CD4-positive, alpha-beta T cell treated with Interleukin-17A for 1 hour (primary cell): Measurements from ENCODE around the gene ACO2.

Experiments used
- DNase-seq: peaks from one replicate; pipeline ENCODE4 v3.0.0-alpha.2; 2020

The ACO2 gene

DNA sequence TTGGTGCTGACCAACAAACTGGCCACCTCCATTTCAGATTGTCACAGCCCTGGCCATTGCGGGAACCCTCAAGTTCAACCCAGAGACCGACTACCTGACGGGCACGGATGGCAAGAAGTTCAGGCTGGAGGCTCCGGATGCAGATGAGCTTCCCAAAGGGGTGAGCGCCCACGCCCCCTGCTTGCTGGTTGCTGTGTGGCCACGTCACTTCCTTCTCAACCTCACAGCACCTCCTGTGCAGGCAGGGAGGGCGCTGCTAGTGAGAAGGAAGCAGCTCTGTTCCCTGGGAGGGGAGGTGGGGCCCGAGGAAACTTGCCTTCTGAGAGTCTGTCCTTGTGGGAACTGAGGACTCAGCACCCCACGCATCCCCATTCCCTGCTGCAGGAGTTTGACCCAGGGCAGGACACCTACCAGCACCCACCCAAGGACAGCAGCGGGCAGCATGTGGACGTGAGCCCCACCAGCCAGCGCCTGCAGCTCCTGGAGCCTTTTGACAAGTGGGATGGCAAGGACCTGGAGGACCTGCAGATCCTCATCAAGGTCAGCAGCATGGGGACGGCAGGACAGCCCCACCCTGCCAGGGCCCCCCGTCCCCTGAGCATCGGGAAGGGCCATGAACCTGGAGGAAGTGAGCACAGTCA is 56.0 kb downstream of the ACO2 start:
- peak; percentile 70 for DNase-seq

DNA sequence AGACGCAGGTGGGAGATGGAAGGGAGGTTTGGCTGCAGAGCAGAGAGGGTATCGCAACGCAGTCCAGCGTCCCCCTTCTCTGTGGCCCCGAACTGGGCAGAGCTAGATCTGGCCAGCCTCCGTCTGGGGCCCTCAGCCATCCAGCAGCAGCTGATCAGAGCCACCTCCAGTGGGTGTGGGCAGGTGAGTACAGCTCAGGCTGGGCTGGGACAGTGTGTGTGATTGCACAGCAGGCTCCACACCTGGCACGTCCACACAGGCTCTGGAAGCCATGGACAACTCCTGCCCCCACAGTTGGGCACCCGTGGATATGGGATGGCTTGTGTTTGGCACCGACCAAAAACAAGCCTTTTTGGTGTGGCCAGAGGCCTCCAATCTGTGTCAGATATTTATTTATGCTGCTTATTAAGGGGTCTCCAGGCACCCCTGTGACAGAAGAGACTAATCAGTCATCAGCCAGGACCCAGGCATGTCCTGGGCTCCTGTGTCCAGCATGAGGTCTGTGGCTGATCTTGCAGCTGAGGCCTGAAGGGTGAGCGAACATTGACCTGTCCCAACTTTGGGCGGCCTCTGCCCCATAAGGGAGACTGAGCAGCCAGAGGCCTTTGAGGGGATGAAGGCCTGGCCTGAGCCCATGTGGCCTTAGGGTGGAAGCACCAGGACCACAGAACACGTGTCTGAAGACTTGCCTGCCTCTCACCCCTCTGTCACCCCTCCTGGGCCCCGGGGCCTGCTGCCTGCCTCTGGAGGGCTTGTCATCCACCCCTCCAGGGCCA is 56.7 kb downstream of the ACO2 start:
- no peak for DNase-seq

DNA sequence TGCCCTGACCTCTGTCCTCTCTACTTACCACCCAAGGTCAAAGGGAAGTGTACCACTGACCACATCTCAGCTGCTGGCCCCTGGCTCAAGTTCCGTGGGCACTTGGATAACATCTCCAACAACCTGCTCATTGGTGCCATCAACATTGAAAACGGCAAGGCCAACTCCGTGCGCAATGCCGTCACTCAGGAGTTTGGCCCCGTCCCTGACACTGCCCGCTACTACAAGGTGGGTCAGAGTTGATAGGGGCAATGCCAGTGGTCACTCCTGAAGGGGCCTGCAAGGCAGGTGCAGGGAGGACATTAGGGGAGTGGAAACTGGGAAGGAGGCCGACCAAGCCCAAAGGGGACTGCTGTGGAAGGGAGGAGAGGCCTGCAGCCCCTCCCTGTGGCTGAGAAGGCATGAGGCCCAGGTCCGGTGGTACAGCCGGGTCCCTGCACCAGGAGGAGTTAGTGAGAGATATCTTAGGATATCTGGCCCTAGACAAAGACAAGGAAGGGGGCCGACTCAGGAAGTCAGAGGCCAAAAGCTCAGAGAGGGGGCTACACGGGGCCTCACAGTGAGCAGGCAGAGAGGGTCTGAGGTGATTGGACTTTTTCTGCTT is 57.4 kb downstream of the ACO2 start:
- no peak for DNase-seq

DNA sequence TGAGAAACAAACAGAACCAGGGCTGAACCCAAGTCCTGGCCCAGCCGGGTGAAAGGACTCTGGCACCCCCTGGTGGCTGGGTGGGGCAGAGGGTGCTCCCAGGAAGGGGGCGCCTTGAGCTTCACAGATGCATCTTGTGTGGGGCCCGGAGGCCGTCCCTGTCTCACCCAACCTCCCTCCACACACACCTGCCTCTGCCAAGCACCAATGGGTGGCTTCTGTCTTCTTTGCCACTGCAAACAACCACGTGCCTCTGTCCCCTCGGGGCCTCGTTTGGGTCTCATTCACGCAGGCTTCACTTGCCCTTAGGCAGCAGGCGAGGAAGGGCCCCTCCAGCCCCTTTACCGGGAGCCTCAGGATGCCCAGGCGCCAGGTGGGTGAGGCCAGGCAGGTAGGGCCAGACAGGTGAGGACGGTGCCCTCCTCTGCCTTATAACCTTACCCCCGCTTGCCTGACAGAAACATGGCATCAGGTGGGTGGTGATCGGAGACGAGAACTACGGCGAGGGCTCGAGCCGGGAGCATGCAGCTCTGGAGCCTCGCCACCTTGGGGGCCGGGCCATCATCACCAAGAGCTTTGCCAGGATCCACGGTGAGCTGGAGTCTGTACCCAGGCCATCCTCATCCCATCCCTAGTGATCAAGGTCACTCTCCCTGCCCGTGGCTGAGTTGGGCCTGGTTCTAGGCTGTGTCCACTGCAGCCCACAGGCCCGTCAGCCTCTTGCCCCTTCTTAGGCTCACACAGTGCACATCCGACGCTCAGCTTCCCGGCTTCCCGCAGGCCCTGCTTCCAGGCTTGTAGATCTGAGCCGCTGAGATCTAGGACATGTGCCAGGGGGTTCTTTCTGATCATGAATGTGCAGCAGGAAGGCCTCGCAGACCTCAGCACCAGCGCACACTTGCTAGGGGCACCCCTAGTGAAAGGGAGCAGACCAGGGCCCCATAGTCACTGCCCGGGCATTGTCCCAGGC is 58.2 kb downstream of the ACO2 start:
- DNase-seq, result peak; percentile 74

DNA sequence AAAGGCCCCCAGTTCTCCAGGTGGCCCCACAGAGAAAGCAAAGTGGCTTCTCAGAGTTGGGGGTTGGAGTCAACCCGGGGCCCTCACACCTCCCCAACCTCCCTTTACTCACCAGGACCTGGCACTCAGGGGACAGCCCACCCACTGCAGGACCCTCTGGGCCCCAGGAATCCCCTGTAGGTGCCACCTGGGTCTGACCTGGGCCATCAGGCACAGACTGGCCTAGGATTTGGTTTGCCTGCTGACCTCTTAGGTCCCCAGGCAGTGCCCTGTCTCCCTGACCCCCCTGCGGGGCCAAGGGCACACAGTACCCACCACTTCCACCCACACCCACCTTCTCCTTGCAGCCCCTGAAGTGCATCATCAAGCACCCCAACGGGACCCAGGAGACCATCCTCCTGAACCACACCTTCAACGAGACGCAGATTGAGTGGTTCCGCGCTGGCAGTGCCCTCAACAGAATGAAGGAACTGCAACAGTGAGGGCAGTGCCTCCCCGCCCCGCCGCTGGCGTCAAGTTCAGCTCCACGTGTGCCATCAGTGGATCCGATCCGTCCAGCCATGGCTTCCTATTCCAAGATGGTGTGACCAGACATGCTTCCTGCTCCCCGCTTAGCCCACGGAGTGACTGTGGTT is 59.3 kb downstream of the ACO2 start:
- DNase-seq, result no peak

DNA sequence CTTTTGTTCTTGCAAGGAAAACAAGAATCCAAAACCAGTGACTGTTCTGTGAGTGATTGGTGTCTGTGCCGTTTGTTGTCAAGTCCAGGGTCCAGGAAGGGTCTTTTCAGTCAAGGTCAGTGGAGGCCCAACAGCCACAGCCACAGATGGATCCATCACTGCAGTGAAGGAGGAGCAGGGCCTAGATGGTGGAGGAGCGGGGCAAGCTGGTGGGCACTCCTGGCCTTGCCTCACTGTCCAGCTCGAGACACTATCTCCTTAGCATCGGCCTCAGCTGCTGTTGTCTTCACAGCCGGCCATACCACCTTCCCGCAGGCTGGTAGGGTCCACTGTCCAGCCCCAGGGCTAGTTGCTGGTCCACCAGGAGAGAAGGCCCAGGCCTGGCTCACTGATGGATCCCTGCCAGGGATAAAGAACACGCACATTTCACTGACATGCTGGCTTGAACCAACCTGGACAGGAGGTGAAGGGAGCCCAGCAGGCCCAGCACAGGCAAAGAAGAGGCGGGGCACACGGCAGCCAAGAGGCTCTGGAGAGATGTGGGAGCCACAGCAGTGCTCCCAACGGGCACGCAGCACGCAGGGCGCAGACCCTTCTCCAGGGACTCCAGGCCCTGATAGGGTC is 60.1 kb downstream of the ACO2 start:
- no peak for DNase-seq

DNA sequence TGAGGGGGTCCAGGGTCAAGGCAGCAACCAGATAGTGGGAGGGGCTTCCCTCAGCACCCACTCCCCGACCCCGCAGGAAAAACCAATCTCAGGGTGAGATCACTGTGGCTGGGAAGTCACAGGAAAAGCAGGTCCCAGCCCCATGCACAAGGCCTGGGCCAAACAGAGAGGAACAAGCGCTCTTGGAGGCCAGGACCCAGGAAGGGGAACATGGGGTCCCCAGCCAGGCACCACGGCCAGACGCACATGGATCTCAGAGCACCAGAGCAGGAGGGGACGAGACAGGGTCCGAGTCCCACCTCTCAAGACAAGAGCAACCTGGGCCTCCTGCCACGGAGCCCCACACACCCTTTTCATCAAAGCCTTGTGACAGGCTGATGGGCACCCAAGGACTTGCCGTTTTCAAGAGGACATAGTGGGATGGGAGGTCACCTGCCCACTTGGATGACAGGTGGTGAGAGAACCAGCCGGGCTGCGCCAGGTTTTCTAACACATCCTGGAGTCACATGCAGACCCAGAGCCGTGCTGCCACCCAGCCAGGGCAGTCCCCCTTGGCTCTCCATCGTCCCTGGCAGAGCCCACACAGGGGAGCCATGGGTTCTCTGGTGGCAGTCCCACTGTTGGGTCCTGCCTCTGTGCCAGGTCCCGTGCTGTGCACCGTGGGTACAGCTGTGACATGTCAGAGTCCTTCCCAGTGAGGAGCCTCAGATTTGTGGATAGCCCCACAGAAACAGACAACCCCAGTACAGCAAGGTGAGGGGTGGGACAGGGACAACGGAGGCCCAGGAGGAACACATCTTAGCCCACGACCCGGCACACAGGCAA is 62.2 kb downstream of the ACO2 start:
- DNase-seq, result no peak

DNA sequence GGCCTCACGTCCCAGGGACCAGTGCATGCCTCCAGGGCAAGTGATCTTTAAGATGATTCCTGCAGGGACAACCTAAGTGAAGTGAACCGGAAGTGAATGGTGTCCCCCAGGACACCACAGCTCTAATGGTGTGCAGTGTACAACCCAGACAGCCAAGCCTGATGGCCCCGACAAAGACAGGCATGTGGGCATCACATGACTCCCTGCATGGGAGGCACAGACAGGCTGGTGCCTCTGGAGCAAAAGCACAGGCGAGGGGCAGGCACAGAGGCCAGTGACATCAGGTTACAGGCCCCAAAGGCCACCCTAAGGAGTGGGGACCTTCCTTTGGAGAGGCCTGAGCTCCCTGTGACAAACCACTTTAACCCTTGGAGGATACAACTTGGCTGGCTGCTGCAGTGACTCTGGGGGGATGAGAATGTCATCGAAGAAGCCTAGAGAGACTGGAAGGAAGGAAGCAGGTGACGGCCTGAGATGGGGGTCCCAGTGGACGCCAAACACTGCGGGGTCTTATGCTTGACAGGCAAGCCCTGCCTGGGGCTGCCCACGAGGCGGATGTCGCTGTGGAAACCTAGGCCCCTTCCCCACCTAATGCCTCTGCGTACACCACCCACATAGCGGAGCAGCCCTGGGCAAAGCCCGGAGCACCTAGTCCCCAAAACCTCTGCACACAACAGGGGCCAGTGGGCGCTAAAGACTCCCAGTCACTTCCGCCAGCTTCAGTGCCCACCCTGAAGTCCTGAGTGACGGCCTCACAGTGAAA is 63.0 kb downstream of the ACO2 start:
- no peak for DNase-seq

DNA sequence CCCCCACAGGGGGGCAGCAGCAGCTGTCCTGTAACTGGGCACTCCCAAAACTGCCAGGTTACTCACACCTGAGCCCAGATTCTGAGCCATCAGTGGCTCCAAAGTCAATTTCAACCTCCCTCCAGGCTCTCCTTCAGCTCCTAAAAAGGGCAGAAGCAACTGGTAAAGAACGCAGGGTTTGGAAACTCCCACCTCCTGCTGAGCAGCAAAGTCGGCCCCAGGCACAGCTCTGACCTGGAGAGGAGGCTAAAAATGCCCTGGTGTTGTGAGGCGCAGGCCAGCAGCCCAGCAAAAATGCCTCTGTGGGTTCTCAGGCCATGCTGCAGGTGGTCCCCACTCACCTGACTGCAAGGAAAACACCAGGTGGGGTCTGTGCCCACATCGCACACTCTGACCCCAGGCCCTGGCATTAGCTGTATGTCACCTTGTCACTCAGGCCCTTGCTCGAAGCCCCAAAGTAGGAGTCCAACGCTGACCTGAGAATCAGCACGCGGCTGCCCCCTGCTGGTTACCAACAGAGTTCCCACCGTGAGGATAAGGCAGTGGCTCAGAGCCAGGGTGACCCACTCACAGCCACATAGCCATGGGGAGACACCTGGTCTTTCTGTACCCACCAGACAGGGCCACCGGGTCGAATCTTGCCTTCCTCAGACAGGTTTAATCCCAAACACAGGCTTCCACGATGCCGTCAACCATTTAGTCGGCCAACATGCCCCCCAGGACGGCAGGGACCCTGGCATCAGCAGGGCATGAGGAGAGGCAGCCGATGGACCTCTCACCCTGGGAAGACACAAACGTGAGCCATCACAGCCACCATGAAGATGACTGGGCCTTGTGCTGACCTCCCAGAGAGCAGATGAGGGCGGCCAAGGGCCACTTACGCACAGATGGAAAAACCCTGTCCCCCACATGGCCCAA is 64.2 kb downstream of the ACO2 start:
- DNase-seq, result peak; percentile 71

DNA sequence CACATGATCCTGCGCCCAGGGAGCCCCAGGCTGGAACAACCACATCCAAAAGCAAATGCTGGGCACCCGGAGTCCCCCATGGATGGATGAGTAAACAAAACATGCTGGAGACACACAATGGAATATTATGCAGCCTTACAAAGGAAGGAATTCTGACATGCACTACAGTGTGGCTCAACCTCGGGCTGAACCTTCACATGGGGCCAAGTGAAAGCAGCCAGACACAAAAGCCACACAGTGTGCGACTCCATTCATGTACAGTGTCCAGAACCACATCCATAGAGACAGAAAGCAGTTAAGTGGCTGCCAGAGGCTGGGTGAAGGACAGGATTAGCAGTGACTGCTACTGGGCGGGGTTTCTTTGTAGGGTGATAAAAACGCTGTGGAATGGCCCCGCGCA is 65.3 kb downstream of the ACO2 start:
- DNase-seq, result no peak

DNA sequence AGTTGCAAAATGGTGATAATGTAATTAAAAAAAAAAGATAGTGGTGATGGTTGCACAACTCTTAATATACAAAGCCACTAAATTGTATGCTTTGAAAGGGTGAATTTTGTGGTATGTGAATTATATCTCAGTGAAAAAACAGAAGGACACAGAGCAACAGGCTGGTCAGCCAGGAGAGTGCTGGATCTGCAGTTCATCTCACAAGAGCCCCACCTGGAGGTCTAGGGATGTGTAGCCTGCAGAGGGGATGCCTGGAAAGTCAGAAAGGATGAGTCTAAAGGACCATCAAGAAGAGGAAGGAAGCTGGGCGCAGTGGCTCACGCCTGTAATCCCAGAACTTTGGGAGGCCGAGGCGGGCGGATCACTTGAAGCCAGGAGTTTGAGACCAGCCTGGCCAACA is 66.3 kb downstream of the ACO2 start:
- DNase-seq, result no peak

DNA sequence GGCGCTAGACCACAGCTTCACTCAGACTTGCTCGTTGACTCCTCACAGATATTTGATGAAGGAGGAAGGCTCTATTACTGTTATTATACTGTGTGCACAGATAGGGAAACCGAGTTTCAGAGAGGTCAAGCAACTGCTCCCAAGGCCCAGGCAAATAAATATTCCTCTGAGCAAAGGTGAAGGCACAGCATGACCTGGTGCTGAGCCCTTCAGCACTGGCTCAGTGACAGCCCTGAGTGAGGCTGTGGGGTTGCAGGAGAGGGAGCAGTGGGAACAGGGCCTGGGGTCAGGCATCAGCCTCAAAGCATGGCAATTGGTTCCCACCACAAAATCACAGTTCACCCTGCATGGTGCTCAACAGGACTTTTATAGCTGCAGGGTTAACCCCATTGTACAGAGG is 68.3 kb downstream of the ACO2 start:
- no peak for DNase-seq

DNA sequence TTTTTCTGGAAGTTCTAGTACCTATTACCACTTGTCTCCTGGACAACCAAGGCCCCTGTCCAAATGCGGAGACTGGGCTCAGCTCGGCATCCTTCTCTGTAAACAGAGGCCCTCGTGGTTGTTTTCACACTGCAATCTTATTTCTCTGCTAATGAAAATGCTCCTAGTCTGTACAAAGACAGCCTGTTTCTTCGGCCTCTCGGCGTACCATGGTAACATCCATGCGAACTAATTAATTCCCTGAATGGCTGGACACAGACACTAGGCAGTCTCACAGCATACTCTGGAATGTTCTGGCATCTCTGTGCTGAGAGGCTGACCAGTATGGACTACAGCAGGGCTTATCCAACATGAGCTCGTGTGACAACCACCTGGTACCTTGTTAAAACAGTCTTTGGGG is 69.7 kb downstream of the ACO2 start:
- no peak for DNase-seq

DNA sequence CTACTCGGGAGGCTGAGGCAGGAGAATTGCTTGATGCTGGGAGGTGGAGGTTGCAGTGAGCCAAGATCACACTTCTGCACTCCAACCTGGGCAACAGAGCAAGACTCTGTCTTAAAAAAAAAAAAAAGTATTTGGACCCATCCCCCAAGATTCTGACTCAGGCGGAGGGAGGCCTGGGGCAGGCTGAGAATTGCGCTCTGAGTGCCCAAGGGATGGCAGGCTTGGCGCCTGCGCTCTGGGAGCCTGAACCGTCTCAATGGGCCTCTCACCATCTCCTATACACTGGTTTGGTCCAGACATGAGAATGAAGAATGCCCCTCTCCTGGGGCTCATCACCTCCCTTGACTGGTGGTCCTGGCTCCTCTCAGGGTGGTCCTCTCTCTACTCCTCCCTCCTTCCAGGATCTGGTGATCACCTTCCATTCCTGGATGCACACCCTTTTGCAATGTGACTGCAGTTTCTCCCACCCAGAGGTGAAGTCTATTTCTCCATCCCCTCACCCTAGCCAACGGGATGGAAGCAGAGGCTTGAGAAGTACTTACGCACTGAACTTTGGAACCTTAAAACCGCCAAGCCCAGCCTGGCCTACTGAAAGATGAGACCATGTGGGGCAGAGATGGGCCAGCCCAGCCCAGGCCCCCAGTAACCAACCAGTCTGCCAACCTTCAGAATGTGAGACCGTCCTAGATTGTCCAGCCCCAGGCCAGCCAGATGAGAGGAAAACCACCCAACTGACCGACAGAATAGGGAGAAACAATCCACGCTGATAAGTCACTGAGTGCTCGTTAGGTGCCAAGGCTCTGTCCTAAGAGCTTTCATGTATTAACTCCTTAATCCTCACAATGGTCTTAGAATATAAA is 70.5 kb downstream of the ACO2 start:
- DNase-seq, result no peak

DNA sequence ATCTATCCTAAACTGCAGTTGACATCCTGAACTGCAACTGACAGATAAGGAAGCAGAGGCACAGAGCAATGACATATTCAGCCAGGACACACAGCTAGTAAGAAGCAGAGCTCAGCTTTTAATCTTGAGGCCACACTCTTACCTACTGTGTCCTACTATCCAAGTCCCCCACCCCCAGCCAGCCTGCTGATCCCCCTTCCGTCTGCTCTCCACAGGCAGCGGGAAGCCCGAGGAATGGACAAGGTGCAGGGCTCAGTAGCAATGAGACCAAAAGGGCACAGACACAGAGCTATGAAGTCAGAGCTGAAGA is 71.0 kb downstream of the ACO2 start:
- DNase-seq, result no peak

DNA sequence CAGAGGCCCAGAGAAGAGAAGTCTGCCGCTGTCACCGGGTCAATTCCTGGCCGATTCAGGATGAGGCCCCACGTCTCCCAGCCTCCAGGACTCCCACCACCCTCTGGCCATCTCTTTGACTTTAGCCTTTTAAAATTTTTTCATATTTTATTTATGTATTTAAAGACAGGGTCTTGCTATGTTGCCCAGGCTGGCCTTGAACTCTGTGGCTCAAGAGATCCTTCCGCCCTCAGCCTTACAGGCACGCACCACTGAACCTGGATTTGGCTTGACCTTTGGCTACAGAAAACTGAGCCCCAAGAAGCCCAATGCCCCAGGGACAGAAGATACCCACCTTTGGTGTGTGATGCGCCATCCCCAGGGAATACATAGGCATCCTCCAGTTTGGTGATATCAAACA is 71.4 kb downstream of the ACO2 start:
- DNase-seq, result no peak

DNA sequence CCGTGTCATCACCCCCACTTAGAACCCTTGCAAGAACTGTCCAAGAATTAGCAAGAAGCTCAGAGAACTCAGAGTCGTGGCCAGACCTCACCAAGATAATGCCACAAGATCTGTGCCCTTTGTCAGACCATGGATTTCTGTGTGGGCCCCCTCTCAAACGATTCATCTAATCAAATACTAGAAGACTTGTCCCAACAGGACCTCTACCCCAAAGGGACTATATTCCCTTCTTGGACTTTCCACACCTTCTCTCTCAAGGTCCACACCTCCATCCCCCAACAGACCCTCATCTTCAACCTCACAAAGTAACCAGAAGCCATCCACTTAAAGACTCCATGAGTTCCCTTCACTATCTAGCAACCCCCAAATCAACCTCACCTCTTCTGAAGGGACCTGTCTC is 72.6 kb downstream of the ACO2 start:
- no peak for DNase-seq

DNA sequence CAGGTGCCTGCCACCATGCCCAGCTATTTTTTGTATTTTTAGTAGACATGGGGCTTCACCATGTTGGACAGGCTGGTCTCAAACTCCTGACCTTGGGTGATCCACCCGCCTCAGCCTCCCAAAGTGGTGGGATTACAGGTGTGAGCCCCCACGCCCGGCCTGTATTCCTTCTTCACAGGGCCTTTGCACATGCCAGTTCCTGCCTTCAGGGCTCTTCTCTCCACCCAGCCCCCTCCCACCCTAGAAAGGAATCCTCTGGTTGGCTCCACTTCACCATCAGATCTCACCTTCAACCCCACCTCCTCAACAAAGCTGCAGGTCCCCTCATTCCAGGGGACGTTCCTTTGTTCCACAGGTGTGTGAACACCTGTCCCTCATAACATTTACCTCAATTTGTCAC is 73.3 kb downstream of the ACO2 start:
- DNase-seq, result no peak
